Upper lobe of left lung (tissue), 6 donors: ENCODE measurements around the gene DNAJB7. TPM values are rescaled to one million over a fixed set of nuclear protein-coding genes. Genes with fewer than 3 reads are reported as not detected.
A peak's percentile ranks its signal among the peaks of the same experiment; 100 is the strongest.
"Not testable (repeated sequence)": the region's sequence is repeated elsewhere in the genome, so short reads cannot be mapped to it uniquely, and the experiment has no call there.

Experiments
- ATAC-seq, 2 donors: fragments of 200-7000 bp; cut with Tn5 transposase; one replicate each; pipeline ENCODE4 v1.9.1; 2022; ENCODE audit warnings: mild to moderate bottlenecking in 2 of 2, moderate library complexity in 2 of 2; ENCODE audit not compliant: low FRiP score in 2 of 2
- DNase-seq, 2 donors: peaks; one replicate each; pipeline ENCODE4 v3.0.0-alpha.2; 2019 to 2020
- H3K27ac ChIP-seq, 4 donors: fragments of 200-600 bp; sonication (generic); one replicate each; pipeline ENCODE4 v1.5.1; 2016 to 2019
- H3K27me3 ChIP-seq, 4 donors: fragments of 200-600 bp; sonication (generic); one replicate each; pipeline ENCODE4 v1.5.1; 2017 to 2019
- H3K36me3 ChIP-seq, 4 donors: fragments of 200-600 bp; sonication (generic); one replicate each; pipeline ENCODE4 v1.5.1; 2016 to 2019
- H3K4me1 ChIP-seq, 4 donors: fragments of 200-600 bp; sonication (generic); one replicate each; pipeline ENCODE4 v1.5.1; 2018 to 2019
- H3K4me3 ChIP-seq, 4 donors: fragments of 200-600 bp; sonication (generic); one replicate each; pipeline ENCODE4 v1.5.1; 2017 to 2019; ENCODE audit warnings: mild to moderate bottlenecking in 2 of 4, moderate library complexity in 1 of 4
- H3K9me3 ChIP-seq, 4 donors: fragments of 200-600 bp; sonication (generic); one replicate each; pipeline ENCODE4 v1.5.1; 2018 to 2019
- CTCF ChIP-seq, 6 experiments: fragments of 450-650 bp in 4 of 6; fragments of 200-600 bp in 2 of 6; sonication (generic) in 2 of 6; IDR thresholded peaks; one replicate each; pipeline ENCODE4 v1.5.1; 2016 to 2019; ENCODE audit warnings: antibody characterized with exemption in 6 of 6
- EP300 ChIP-seq, 4 donors: sonication (generic); formaldehyde crosslinking; IDR thresholded peaks; one replicate each; pipeline ENCODE4 v1.5.1; 2017; ENCODE audit warnings: antibody characterized with exemption in 4 of 4, control low read depth in 2 of 4
- POLR2A ChIP-seq, 4 donors: fragments of 450-650 bp; IDR thresholded peaks; one replicate each; pipeline ENCODE4 v1.5.1; 2016 to 2017; ENCODE audit warnings: antibody characterized with exemption in 4 of 4, mild to moderate bottlenecking in 2 of 4
- POLR2AphosphoS5 ChIP-seq, 2 donors: sonication (generic); formaldehyde crosslinking; IDR thresholded peaks; one replicate each; pipeline ENCODE4 v1.5.1; 2017; ENCODE audit warnings: antibody characterized with exemption in 2 of 2
- WGBS, 2 donors: methylation state at CpG; one replicate each; pipeline ENCODE4 v1.1.5; 2017 to 2018; 5-methylcytosine and 5-hydroxymethylcytosine counted together
- total RNA-seq, 6 donors: library from RNA; depleted of rRNA in 4 of 6; stranded (reverse); fragments of >200 nt in 4 of 6; gene quantifications; one replicate each; pipeline versions ENCODE4 v1.1.0 to v1.2.1, GENCODE V29; 2016 to 2021
- donor health status: DM: no; HTN: no; CAD: no; lungs with moderate emphysema.
- donor health status: DM: no; HTN: yes; CAD: no; lungs with severe emphysema.

DNAJB7 gene
- total RNA-seq, 6 donors from 2014 or later: not detected

GRCh38 chr22:40834619-40835018 lies 27.3 kb downstream of the DNAJB7 start:
- WGBS, 2 donors: 93 to 99% methylated on average over 3 of the region's 3 CpGs
- no peak overlapping the region for H3K27ac ChIP-seq
- peaks cover 22 to 97% (median 59%) of the 10 kb centered on the region in 4 donors for H3K36me3 ChIP-seq
- H3K4me3 ChIP-seq: no peak overlapping the region
- no peak for DNase-seq
- H3K4me1 ChIP-seq: no peaks in the 10 kb centered on the region
- no peaks in the 10 kb centered on the region for H3K27me3 ChIP-seq
- no peaks in the 10 kb centered on the region for H3K9me3 ChIP-seq
- no peak for ATAC-seq
- TF ChIP-seq EP300 (IDR thresholded peaks at IDR 0.05): no peak
- no peak for TF ChIP-seq CTCF (IDR thresholded peaks at IDR 0.05)
- no peak for TF ChIP-seq POLR2A (IDR thresholded peaks at IDR 0.05)
- no peak for TF ChIP-seq POLR2AphosphoS5 (IDR thresholded peaks at IDR 0.05)

- WGBS, 2 donors: 69 to 71% methylated on average over 6 of the region's 6 CpGs
Measured at GRCh38 chr22:40829131-40829530, 32.8 kb downstream of the DNAJB7 start.

GRCh38 chr22:40826984-40827741 lies 34.8 kb downstream of the DNAJB7 start:
- H3K4me1 ChIP-seq: no peaks in the 10 kb centered on the region
- no peak for TF ChIP-seq EP300 (IDR thresholded peaks at IDR 0.05)
- TF ChIP-seq POLR2AphosphoS5 (IDR thresholded peaks at IDR 0.05): no peak
- H3K4me3 ChIP-seq: no peak overlapping the region
- no peak overlapping the region for H3K27ac ChIP-seq
- no peaks in the 10 kb centered on the region for H3K9me3 ChIP-seq
- WGBS, 2 donors: 82 to 87% methylated on average over 7 of the region's 7 CpGs
- H3K27me3 ChIP-seq: no peaks in the 10 kb centered on the region
- DNase-seq (no peak), ATAC-seq (no peak)
- H3K36me3 ChIP-seq: peaks cover 8 to 81% (median 39%) of the 10 kb centered on the region in 4 donors

More at GRCh38 chr22:40829131-40829530, 32.8 kb downstream of the DNAJB7 start:
- H3K4me3 ChIP-seq: no peak overlapping the region
- no peaks in the 10 kb centered on the region for H3K9me3 ChIP-seq
- H3K27ac ChIP-seq: peak overlapping the region in 1 of 4 donors; percentile 1
- no peaks in the 10 kb centered on the region for H3K4me1 ChIP-seq
- no peak for DNase-seq
- ATAC-seq: no peak
- TF ChIP-seq CTCF (IDR thresholded peaks at IDR 0.05): no peak
- TF ChIP-seq EP300 (IDR thresholded peaks at IDR 0.05): no peak
- TF ChIP-seq POLR2A (IDR thresholded peaks at IDR 0.05): no peak
- TF ChIP-seq POLR2AphosphoS5 (IDR thresholded peaks at IDR 0.05): no peak
- H3K36me3 ChIP-seq: peaks cover 16 to 87% (median 46%) of the 10 kb centered on the region in 4 donors
- H3K27me3 ChIP-seq: no peaks in the 10 kb centered on the region

- H3K36me3 ChIP-seq: peaks cover 5 to 72% (median 31%) of the 10 kb centered on the region in 4 donors
- ATAC-seq: not testable (repeated sequence)
Measured at GRCh38 chr22:40826292-40826691, 35.6 kb downstream of the DNAJB7 start.

GRCh38 chr22:40823426-40823825 lies 38.5 kb downstream of the DNAJB7 start:
- peaks cover 0 to 43% (median 16%) of the 10 kb centered on the region in 4 donors for H3K36me3 ChIP-seq
- H3K27ac ChIP-seq: no peak overlapping the region
- no peaks in the 10 kb centered on the region for H3K27me3 ChIP-seq
- TF ChIP-seq POLR2A (IDR thresholded peaks at IDR 0.05) (no peak), POLR2AphosphoS5 (IDR thresholded peaks at IDR 0.05) (no peak), EP300 (IDR thresholded peaks at IDR 0.05) (no peak), CTCF (IDR thresholded peaks at IDR 0.05) (no peak)
- DNase-seq (no peak), ATAC-seq (no peak)
- H3K4me3 ChIP-seq: no peak overlapping the region
- WGBS, 2 donors: 70 to 75% methylated on average over 1 of the region's 1 CpG
- H3K9me3 ChIP-seq: no peaks in the 10 kb centered on the region
- H3K4me1 ChIP-seq: peaks cover 4 to 17% (median 8%) of the 10 kb centered on the region in 4 donors

More at GRCh38 chr22:40826292-40826691, 35.6 kb downstream of the DNAJB7 start:
- not testable (repeated sequence) for H3K27me3 ChIP-seq, H3K4me1 ChIP-seq, DNase-seq, H3K4me3 ChIP-seq, H3K9me3 ChIP-seq, H3K27ac ChIP-seq
- 94 to 100% methylated on average over 1 to 2 of the region's 2 CpGs for WGBS, 2 donors
